Measurements from ENCODE around the gene ZBTB40.

DNA sequence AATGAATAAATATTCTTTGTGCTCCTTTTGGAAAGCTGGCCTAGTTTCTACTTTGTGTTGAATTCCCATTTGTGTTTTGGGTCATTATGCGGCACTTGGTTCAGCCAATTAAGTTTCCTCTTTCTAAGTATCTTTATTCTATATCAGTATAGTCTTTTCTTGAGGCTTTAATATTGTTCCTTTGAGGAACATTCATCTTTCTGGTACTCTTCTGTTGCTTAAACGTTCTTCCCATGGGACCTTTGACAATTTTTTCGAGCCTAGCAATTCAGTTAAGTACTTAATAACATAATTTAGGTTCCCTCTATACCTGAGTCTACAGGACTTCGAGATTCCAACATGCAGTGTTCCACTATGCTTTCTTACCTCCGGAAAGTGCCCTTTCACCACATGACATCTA, 24.9 kb downstream of the ZBTB40 start:
- no peak for TF ChIP-seq EMX1 (CRISPR knock-in tag; IDR thresholded peaks at IDR 0.05)
- TF ChIP-seq, protein P1, sequence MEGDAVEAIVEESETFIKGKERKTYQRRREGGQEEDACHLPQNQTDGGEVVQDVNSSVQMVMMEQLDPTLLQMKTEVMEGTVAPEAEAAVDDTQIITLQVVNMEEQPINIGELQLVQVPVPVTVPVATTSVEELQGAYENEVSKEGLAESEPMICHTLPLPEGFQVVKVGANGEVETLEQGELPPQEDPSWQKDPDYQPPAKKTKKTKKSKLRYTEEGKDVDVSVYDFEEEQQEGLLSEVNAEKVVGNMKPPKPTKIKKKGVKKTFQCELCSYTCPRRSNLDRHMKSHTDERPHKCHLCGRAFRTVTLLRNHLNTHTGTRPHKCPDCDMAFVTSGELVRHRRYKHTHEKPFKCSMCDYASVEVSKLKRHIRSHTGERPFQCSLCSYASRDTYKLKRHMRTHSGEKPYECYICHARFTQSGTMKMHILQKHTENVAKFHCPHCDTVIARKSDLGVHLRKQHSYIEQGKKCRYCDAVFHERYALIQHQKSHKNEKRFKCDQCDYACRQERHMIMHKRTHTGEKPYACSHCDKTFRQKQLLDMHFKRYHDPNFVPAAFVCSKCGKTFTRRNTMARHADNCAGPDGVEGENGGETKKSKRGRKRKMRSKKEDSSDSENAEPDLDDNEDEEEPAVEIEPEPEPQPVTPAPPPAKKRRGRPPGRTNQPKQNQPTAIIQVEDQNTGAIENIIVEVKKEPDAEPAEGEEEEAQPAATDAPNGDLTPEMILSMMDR (IDR thresholded peaks at IDR 0.05): no peak
- no peak for TF ChIP-seq MXD4 (CRISPR knock-in tag; IDR thresholded peaks at IDR 0.05; ENCODE audit: borderline replicate concordance)
- no peak for TF ChIP-seq JUN (CRISPR knock-in tag; IDR thresholded peaks at IDR 0.05)
- no peak for TF ChIP-seq OVOL2 (CRISPR knock-in tag; IDR thresholded peaks at IDR 0.05; ENCODE audit: borderline replicate concordance)
- no peak for TF ChIP-seq SP1 (CRISPR knock-in tag; conservative IDR thresholded peaks at IDR 0.05)
- TF ChIP-seq KAT7 (CRISPR knock-in tag; IDR thresholded peaks at IDR 0.05; ENCODE audit: borderline replicate concordance): no peak
- TF ChIP-seq, protein P2, sequence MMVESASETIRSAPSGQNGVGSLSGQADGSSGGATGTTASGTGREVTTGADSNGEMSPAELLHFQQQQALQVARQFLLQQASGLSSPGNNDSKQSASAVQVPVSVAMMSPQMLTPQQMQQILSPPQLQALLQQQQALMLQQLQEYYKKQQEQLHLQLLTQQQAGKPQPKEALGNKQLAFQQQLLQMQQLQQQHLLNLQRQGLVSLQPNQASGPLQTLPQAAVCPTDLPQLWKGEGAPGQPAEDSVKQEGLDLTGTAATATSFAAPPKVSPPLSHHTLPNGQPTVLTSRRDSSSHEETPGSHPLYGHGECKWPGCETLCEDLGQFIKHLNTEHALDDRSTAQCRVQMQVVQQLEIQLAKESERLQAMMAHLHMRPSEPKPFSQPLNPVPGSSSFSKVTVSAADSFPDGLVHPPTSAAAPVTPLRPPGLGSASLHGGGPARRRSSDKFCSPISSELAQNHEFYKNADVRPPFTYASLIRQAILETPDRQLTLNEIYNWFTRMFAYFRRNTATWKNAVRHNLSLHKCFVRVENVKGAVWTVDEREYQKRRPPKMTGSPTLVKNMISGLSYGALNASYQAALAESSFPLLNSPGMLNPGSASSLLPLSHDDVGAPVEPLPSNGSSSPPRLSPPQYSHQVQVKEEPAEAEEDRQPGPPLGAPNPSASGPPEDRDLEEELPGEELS (CRISPR knock-in tag; IDR thresholded peaks at IDR 0.05): no peak
- TF ChIP-seq, protein P3, sequence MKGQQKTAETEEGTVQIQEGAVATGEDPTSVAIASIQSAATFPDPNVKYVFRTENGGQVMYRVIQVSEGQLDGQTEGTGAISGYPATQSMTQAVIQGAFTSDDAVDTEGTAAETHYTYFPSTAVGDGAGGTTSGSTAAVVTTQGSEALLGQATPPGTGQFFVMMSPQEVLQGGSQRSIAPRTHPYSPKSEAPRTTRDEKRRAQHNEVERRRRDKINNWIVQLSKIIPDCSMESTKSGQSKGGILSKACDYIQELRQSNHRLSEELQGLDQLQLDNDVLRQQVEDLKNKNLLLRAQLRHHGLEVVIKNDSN (CRISPR knock-in tag; IDR thresholded peaks at IDR 0.05): no peak
- TF ChIP-seq, protein P4, sequence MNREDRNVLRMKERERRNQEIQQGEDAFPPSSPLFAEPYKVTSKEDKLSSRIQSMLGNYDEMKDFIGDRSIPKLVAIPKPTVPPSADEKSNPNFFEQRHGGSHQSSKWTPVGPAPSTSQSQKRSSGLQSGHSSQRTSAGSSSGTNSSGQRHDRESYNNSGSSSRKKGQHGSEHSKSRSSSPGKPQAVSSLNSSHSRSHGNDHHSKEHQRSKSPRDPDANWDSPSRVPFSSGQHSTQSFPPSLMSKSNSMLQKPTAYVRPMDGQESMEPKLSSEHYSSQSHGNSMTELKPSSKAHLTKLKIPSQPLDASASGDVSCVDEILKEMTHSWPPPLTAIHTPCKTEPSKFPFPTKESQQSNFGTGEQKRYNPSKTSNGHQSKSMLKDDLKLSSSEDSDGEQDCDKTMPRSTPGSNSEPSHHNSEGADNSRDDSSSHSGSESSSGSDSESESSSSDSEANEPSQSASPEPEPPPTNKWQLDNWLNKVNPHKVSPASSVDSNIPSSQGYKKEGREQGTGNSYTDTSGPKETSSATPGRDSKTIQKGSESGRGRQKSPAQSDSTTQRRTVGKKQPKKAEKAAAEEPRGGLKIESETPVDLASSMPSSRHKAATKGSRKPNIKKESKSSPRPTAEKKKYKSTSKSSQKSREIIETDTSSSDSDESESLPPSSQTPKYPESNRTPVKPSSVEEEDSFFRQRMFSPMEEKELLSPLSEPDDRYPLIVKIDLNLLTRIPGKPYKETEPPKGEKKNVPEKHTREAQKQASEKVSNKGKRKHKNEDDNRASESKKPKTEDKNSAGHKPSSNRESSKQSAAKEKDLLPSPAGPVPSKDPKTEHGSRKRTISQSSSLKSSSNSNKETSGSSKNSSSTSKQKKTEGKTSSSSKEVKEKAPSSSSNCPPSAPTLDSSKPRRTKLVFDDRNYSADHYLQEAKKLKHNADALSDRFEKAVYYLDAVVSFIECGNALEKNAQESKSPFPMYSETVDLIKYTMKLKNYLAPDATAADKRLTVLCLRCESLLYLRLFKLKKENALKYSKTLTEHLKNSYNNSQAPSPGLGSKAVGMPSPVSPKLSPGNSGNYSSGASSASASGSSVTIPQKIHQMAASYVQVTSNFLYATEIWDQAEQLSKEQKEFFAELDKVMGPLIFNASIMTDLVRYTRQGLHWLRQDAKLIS (CRISPR knock-in tag; IDR thresholded peaks at IDR 0.05; ENCODE audit: borderline replicate concordance): no peak
- TF ChIP-seq TCF7 (CRISPR knock-in tag; IDR thresholded peaks at IDR 0.05; ENCODE audit: low read depth): no peak
- TF ChIP-seq SMAD4 (CRISPR knock-in tag; IDR thresholded peaks at IDR 0.05): no peak
